ENCODE measurements around the gene CHD2.

CHD2 gene

GRCh38 chr15:92944946-92945521 is 44.9 kb downstream of the CHD2 start:
- H3K4me3 ChIP-seq = no peak overlapping the region
- H3K27ac ChIP-seq = no peak overlapping the region

GRCh38 chr15:92947071-92947730 is 47.1 kb downstream of the CHD2 start:
- H3K27ac ChIP-seq = no peak overlapping the region

GRCh38 chr15:92949604-92950249 is 49.6 kb downstream of the CHD2 start:
- Histone ChIP-seq H3K27ac (no peak overlapping the region), H3K4me3 (no peak overlapping the region)

More at GRCh38 chr15:92947071-92947730, 47.1 kb downstream of the CHD2 start:
- no peak overlapping the region for H3K4me3 ChIP-seq

GRCh38 chr15:92951800-92952457 is 51.8 kb downstream of the CHD2 start:
- Histone ChIP-seq H3K4me3 (no peak overlapping the region), H3K27ac (no peak overlapping the region)

GRCh38 chr15:92952458-92952850 is 52.3 kb downstream of the CHD2 start:
- H3K27ac ChIP-seq = no peak overlapping the region

GRCh38 chr15:92953566-92953965 is 53.4 kb downstream of the CHD2 start:
- H3K27ac ChIP-seq = no peak overlapping the region
- no peak overlapping the region for H3K4me3 ChIP-seq

More at GRCh38 chr15:92952458-92952850, 52.3 kb downstream of the CHD2 start:
- H3K4me3 ChIP-seq = no peak overlapping the region

GRCh38 chr15:92954002-92954401 is 53.9 kb downstream of the CHD2 start:
- no peak overlapping the region for H3K4me3 ChIP-seq

GRCh38 chr15:92954578-92954977 is 54.5 kb downstream of the CHD2 start:
- Histone ChIP-seq H3K27ac (no peak overlapping the region), H3K4me3 (no peak overlapping the region)

More at GRCh38 chr15:92954002-92954401, 53.9 kb downstream of the CHD2 start:
- H3K27ac ChIP-seq = no peak overlapping the region

GRCh38 chr15:92955706-92956105 is 55.6 kb downstream of the CHD2 start:
- H3K4me3 ChIP-seq = no peak overlapping the region
- H3K27ac ChIP-seq = no peak overlapping the region

GRCh38 chr15:92958105-92958504 is 58.0 kb downstream of the CHD2 start:
- H3K27ac ChIP-seq = peak overlapping the region in 2 of 21 experiments; percentile 3 to 5
- no peak overlapping the region for H3K4me3 ChIP-seq

- Histone ChIP-seq H3K4me3 (no peak overlapping the region), H3K27ac (no peak overlapping the region)
These were observed 59.1 kb downstream of the CHD2 start for GRCh38 chr15:92959219-92959618.

- no peak overlapping the region for H3K27ac ChIP-seq
These were observed 61.0 kb downstream of the CHD2 start for GRCh38 chr15:92960996-92961681.

GRCh38 chr15:92962914-92963313 is 62.8 kb downstream of the CHD2 start:
- Histone ChIP-seq H3K4me3 (no peak overlapping the region), H3K27ac (no peak overlapping the region)

More at GRCh38 chr15:92960996-92961681, 61.0 kb downstream of the CHD2 start:
- no peak overlapping the region for H3K4me3 ChIP-seq

- Histone ChIP-seq H3K4me3 (no peak overlapping the region), H3K27ac (no peak overlapping the region)
These were observed 63.7 kb downstream of the CHD2 start for GRCh38 chr15:92963794-92964193.

GRCh38 chr15:92968926-92969651 is 69.0 kb downstream of the CHD2 start:
- no peak overlapping the region for H3K4me3 ChIP-seq
- peak overlapping the region in 6 of 21 experiments; percentile 1 to 43 (median 15) for H3K27ac ChIP-seq

GRCh38 chr15:92970656-92971055 is 70.5 kb downstream of the CHD2 start:
- Histone ChIP-seq H3K4me3 (no peak overlapping the region), H3K27ac (peak overlapping the region in 1 of 21 experiments; percentile 10)

- H3K27ac ChIP-seq = peak overlapping the region in 1 of 21 experiments; percentile 10
- H3K4me3 ChIP-seq = no peak overlapping the region
These were observed 71.0 kb downstream of the CHD2 start for GRCh38 chr15:92971081-92971480.

- no peak overlapping the region for H3K27ac ChIP-seq
- H3K4me3 ChIP-seq = no peak overlapping the region
These were observed 71.6 kb downstream of the CHD2 start for GRCh38 chr15:92971713-92972112.

- Histone ChIP-seq H3K4me3 (no peak overlapping the region), H3K27ac (no peak overlapping the region)
These were observed 74.2 kb downstream of the CHD2 start for GRCh38 chr15:92974183-92974915.
